GM21619 (cell line): ENCODE data around the gene KCTD15.

ENCODE experiments used
- ATAC-seq: cut with Tn5 transposase; IDR thresholded peaks from one replicate; pipeline ENCODE4 v1.9.1; 2021; ENCODE audit not compliant: unreplicated experiment

The KCTD15 gene, protein sequence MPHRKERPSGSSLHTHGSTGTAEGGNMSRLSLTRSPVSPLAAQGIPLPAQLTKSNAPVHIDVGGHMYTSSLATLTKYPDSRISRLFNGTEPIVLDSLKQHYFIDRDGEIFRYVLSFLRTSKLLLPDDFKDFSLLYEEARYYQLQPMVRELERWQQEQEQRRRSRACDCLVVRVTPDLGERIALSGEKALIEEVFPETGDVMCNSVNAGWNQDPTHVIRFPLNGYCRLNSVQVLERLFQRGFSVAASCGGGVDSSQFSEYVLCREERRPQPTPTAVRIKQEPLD

DNA sequence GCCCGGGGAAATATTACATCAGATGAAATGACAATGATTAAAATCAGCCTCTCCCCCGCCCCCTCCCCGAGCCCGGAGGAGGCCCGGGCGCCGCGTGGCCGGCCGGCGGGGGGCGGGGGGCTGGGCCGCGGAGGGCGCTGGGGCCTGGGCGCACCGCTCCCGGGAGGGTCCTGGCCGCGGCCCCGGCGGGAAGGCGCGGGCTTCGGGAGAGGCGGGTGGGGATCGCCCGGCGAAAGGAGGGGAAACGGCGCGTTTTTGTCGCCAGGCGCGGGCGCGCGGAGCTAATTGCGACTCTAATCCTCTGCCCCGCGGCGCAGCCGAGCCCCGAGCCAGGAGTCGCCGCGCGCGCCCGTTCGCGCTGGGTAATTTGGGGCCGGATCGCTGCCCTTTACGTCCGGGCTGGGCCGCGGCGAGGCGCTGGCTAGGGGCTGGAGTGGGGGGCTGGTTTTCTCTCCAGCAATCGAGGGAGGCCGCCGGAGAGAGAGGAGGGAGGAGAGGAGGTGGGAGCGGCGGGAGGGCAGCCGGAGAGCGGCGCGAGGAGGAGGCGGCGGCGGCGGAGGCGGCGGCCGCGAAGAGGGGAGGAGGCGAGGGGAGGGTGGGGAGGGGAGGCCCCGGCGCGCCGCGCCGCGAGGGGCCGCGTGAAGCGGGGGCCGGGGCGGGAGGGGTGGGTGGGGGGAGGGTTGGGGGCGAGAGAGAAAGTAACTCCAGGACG is at the start of gene KCTD15:
KCTD15 (plus strand) TSS at position 707 of the 712 bp plus-strand sequence. CDS start 3,585 bp downstream, outside the sequence.
- no peak for ATAC-seq

DNA sequence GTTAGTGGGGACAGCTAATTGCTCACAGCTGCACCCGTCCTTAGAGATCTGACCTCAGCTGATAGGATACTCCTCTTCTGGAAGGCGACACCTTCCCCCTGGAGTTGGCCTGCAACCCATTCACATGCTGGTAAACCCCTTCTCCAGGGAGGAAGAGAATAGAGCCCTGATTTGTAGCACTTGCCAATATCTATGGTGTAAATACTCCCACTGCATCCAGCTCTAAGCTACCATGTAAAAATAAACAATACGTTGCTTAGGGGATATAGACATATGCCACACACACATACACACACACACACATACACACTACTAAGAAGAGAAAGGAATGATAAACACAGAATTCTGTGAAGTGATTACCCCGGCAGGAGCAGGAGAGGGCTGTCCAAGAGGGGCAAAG is 49.4 kb upstream of the KCTD15 start:
- no peak for ATAC-seq

DNA sequence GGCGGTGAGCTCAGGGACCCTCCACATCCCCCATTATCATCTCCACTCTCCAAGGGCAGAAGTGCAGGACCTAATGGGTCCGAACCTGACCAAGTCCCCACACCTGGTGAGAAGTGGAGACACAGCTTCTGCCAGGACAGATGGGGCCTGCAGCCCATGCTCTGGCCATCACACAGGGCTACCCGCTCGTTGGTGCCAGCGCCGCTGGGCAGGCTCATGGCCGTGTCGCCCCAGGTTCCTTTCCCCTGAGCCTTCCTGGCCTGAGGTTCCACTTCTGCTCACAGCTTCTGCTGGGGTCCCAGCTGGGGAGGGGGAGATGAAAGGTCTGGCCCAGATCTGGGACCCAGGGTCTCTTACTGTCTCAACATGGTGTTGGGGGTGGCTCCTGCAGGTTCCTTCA is 48.4 kb upstream of the KCTD15 start:
- no peak for ATAC-seq

DNA sequence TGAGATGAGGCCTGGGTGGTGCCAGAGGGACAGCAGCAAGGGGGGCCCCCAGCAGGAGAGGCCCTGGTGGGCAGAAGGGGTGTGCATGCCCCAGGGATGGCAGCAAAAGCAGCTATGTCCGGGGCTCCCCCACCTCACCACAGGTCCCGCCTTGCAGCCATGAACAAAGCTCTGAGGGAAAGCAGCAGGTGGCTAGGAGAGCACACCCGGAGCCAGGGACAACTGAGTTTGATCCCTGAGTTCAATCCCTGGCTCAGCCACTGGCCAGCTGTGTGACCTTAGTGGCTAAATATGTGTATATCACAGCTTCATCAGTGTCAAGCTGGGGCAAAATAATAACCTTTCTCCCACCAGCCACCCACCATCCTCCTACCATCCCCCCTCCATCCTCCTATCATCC is 47.7 kb upstream of the KCTD15 start:
- ATAC-seq = no peak

DNA sequence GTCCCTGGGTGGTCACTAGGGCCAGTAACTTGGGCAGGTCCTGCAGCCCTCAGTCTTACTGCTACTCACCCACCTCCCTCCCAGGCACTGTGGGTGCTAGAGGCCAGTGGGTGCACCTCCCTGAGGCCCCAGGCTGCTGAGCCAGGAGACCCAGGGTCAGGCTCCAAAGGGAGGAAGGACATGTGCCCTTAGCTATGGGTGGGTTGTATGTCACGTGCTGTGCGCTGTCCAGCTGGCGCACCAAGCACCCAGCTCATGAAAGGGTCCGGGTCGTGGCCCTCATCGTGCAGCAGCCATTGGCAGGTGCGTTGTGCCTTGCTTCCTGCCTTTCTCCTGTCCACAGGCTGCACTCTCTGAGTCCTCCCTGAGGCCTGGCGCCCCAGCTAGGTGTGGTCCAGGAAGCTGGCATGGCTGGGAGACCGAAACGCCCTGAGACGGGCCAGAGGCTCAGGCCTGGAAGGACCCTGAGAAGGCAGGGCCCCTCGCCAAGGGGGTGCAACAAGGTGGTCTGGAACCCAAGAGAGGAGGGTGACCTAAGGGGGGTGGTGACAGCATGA is 47.0 kb upstream of the KCTD15 start:
- no peak for ATAC-seq

DNA sequence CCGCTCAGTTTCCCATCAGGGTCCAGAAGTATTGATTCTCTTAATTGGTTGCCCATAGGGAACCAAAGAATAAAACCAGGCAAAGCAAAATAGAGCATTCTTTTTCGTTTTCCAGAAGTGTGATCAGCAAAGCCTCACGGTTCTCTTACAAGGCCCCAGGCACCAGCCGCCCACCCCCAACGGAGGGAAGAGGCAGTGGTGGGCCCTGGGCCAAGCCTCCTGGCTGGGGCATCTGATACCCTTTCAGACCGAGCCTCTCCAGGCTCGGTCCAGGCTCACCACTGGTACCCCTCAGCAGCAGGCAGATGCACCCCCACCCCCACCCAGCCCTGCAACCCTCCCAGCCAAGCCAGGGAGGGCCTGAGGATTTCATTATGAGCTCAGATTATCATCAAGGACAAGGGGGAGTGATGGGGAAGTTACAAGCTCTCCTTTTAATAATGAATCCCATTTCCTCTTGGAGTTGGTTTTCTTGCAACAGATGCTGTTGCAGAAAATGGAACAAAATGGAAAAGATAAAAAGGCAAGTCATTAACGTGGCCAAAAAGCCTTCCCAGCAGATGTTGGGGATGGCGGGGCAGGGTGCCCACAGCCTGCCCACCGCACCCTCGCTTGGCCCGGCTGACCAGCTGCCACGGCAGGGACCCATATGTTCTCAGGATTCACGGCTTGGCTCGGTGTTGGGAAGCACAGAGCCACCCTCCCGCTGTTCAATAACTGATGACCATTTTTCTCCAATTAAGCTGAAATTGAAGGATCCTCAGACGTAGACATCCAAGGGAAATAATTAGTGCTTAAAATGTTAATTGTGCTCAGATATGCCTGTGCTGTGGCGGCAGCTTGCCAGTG is 45.9 kb upstream of the KCTD15 start:
- no peak for ATAC-seq

DNA sequence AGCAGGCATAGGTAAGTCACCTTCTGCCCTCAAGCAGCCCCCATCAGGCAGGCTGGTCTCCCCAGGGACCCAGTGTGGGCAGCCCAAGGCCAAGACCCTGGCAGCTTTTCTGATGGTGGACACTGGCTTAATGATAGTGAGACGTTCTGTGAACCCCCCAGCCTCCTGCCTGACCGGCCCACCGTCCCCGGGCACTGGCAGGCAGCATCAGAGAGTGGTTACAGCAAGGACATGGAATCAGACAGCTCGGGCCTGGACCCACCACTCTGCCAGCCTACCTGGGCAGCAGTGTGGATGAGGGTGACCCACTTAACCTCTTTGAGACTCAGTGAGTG is 45.3 kb upstream of the KCTD15 start:
- no peak for ATAC-seq

DNA sequence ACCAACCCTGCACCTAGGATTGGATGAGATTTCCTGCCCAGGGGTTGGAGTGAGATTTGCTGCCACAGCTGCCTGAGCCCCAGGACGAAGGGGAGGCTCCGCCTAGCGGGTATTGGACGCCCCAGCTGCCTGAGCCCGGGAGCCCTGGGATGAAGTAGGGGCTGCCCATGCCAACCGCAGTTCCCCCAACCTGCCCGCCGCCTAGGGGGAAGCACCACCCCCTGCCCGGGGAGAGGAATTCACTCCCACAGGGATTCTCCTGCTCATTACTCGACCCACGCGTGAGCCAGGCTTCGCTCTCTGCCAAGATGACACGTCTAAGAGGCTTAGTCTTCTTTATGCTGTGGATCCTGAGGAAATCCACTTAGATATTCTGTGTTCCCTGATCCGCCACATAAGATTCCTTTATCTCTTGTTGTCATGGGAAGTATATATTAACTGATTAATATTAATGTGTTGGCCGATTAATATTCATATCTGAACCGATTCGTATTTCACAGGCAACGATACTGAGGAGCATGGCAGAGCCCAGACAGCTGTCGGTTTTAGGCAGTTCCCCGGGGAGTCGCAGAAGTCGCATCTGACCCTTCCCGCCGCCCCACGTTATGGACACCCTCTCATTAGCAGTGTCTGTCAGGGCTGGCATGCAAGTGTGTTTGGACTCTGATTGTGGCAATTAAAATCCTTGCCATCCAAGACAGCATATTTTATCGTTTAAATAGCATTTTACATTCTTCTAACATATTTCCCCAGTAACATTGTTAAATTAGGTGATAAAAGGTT is 44.5 kb upstream of the KCTD15 start:
- ATAC-seq = no peak

DNA sequence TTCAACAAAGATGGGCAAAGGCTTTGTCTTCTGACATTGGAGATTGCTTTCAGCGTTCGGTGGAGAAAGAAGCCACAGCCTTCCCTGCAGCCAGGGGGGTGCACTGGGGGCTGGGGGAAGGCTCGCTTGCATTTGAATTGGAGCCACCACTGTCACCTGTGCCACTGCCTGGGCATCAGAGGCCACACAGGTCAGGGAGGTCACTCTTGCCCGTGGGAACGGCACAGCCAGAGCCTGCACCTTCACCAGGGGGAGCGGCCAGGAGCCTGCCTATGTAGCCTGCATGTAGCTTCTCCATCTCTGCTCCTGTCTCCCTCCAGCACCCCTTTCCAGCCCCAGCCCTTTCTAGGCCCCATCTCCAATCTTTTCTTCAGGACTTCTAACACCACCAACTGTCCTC is 43.7 kb upstream of the KCTD15 start:
- no peak for ATAC-seq

DNA sequence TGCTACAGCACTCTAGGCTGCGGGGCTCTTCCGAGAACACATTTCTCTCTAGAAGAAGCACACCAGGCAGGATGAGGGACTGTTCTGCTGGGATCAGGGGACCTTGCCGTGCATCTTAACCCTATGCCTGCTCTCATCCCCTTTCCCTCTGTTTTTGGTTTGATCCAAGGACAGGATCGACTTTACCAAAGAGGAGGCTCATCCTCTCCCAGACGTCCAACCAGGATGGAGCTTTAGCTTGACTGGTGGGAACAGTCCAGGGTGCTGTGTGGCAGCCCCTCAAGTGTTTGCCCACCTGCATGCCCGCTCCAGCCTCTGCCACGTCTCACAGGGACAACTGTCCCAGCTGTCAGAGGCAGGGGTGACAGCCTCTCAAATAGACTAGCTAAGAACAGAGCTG is 42.3 kb upstream of the KCTD15 start:
- no peak for ATAC-seq

DNA sequence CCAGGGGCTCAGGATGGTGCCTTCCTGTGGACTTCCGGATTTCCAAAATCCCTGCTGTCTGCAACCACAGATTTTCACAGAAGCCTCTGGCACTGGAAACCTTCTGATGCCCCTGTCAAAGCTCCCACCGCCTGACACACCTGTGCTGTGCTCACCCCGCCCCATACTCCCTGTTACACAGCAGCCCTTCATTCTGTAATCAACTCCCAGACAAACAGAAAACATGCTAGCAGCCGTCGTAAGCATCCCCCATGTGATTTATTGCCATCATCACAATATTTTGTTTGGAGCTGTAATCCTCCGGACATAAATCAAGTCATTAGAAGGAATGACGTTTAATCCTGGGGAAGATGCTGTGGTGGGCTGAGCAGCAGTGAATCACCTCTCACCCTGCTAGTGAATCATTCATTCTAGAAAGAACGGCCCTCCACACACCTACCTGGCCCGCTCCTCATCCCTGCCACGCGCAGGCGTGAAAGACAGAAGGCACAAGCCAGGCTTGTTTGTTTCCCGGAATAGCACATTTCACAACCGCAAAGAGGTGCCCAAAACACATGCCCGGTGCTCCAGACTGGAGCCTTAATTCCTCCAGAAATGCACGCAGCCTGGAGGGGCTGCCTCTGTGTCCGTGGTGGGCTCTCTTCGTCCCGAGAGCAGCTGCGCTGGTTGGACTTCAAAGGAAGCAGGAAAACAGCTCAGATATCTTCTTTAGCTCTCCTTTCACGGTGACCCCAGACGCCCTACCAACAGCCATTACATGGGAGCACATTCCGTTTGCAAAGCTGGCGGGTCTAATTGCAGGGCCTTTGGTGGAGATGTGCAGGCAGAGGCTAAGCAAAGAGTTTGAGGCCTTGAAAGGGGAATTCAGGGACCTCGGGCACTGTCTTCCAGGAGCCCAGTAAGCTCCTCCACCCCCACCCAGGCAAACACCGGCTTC is 41.3 kb upstream of the KCTD15 start:
- no peak for ATAC-seq

DNA sequence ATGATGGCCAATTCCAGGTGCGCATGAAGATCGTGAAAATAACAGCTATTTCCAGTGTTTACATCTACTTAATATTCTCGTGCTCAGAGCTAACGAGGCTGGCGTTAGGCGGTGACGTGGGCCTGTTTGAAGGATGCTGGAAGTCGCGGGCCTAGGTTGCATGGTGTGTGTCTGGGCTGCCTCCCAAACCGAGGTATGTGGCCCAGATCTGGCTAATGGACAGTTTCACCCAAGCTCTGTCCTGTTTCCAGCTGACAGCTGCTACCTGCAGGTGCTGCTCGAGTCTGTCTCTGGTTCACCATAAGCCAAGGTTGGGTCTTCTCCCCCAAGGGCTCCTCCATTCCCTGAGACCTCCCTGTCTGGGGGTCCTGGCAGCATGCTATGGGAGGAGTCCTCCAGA is 40.5 kb upstream of the KCTD15 start:
- ATAC-seq = no peak

DNA sequence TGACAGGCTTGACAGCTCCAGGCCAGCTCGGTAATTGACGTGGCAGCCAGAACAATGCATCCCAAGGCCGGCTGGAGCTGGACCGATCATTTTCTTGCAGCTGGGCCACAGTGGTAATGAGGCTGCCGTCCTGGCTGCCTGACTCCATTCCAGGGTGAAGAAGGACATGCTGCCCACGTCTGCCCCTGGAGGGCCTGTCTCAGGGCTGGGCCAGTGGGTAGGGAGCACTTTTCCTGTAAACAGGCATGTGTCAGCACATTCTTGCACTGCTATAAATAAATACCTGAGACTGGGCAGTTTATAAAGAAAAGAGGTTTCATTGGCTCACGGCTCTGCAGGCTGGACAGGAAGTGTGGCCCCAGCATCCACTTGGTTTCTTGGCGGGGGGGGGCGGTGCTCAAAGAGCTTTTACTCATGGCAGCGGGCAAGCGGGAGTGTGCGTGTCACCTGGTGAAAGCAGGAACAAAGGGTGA is 38.1 kb upstream of the KCTD15 start:
- no peak for ATAC-seq

DNA sequence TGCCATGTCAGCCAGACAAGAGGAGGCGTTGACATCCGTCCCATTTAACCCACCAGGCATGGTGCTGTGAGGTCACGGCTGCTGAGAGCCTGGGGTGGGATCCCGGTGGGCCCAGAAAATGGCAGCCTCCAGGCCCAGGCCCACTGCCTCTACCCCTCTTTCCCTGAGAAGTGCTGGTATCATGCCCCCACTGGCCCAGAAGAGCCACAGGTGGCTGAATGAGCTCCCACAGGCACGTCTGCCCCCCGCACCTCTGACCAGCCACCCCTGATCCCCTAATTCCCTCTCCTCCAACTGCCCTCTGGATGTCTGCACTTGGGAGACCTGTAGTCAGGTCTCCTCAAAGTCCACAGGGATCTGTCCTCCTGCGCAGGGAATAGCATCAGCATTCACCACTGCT is 37.3 kb upstream of the KCTD15 start:
- ATAC-seq = no peak

DNA sequence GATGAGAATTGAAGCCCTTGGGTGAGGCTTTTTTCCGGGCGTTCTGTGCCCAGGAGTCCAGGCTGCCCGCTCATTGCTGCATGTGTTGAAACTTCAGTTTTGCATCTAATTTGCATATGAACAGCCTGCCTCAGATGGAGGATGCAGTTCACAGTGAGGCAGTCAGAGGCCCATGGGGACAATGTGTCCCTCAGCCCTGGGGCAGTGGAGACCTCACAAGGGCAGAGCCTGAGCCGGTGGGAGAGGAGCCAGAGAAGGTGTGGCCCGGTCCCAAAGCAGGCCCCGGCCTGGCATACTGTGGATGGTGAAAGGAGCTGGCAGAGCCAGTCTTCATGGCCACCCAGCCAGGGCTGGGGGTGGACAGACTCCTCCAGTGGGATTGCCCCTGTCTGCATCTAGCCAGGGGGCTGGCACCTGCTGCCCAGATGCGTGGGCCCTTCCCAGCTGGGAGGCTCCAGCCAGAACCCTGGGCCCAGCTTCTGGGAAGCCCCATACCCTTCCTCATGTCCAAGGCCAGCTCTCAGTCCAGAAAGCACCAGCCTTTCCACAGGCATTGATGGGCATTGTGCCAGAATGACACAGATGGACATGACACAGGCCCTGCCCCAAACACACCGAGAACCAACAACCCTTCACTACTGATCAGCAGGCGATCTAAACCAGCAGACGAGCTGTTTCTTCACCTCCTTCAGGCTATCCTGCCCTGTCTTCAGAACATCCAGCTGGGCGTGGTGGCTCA is 32.9 kb upstream of the KCTD15 start:
- no peak for ATAC-seq

DNA sequence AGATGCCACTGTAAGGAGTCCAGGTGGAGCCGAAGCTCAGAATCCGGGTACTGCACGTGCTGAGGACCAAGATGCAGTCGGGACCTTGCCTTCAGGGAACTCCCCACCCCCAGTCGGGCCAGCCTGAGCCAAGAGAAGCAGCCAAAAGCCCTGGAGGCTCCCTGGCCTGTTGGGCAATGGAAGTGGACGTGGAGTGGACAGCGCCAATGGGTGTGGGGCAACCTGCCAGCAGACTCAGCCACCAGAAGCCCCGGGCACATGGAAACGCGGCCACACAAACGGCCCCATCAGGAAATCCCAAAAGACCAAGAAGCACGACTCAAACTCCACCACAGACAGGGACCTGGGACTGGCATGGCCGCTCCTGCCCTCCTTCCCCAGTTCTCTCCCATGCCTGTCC is 30.0 kb upstream of the KCTD15 start:
- no peak for ATAC-seq

DNA sequence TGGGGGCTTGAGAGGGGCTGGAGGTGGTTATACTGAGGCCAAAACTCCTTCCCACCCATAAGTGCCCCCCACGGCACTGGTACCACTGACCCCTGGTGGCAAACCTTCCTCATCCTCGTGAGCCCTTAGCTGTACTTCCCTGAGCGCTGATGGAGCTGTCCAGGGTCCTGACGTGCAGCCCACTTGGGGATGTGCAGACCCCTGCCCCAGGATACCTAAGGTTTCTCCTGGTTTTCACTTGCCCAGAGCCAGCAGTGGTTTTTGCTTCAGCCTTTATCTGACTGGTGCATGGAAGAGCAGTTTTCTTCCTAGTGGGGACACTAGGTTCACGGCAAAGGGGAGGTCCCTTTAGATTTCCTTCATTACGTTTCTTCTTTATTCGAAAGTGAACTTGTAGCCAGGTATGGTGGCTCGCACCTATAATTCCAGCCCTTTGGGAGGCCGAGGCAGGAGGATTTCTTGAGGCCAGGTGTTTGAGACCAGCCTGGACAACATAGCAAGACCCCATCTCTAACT is 28.7 kb upstream of the KCTD15 start:
- no peak for ATAC-seq

DNA sequence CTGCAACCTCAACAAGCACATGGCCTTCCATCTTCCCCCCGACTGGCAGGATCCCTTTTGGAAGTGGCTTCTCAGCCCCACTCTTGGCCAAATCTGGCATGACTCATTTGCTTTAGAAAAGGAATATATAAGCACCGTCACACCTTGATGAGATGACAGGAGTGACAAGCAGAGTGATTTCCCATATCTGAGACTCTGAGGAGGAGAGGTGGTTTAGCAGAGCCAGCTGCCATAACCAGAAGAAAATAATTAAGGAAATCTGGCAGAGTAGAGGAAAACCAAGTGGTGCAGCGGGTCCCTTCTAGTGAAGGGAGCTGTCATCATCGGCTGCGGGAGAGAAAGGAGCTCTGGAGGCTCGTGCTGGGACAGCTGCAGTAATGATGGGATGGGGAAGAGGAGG is 27.5 kb upstream of the KCTD15 start:
- no peak for ATAC-seq

DNA sequence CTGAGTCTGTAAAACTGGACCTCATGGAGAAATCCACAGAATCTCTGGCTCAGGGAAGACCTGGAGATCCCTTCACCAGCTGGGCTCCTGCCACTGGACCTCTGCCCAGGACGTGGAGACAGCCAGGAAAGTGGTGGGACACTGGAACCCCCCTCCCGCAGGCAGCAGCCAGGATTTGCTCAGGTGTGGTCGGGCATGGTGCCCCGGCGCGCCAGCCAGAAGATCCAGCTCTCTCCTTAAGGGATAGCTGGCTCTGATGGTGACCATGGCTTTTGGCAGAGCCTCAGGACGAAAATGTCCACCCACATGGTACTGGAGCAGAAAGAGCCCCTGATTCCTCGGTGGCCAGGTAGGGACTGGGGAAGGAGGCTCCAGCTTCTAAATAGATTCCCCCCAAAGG is 26.6 kb upstream of the KCTD15 start:
- ATAC-seq = no peak
